Endothelial cell of hepatic sinusoid (primary cell): ENCODE results near the gene NT5M.
"Not testable (repeated sequence)": the region's sequence is repeated elsewhere in the genome, so short reads cannot be mapped to it uniquely, and the experiment has no call there.

Experiments used
- in situ Hi-C: cut with HindIII; loops from 2 replicates; pipeline ENCODE4 v1.10.0; 2017; ENCODE audit warnings: low sequenced_read_pairs

NT5M gene

GRCh38 chr17:17303010-17303846, at the start of gene NT5M:
NT5M (plus strand) TSS chr17:17303373; CDS start chr17:17303551, 178 bp downstream.
- in situ Hi-C loops: no loop called here

GRCh38 chr17:17253406-17253805, 49.8 kb upstream of the NT5M start:
- in situ Hi-C loops: no loop called here

GRCh38 chr17:17254036-17254435, 49.1 kb upstream of the NT5M start:
- in situ Hi-C loops: no loop called here

GRCh38 chr17:17255689-17256088, 47.5 kb upstream of the NT5M start:
- in situ Hi-C loops: not testable (repeated sequence)

- in situ Hi-C loops: no loop called here
Measured at GRCh38 chr17:17256316-17256715, 46.9 kb upstream of the NT5M start.

GRCh38 chr17:17258011-17258410, 45.2 kb upstream of the NT5M start:
- in situ Hi-C loops: no loop called here

GRCh38 chr17:17258998-17259397, 44.2 kb upstream of the NT5M start:
- in situ Hi-C loops: no loop called here

GRCh38 chr17:17264430-17264829, 38.7 kb upstream of the NT5M start:
- in situ Hi-C loops: no loop called here

GRCh38 chr17:17269926-17270773, 33.0 kb upstream of the NT5M start:
- in situ Hi-C loops: no loop called here

GRCh38 chr17:17275971-17276370, 27.2 kb upstream of the NT5M start:
- in situ Hi-C loops: no loop called here

GRCh38 chr17:17277431-17277830, 25.7 kb upstream of the NT5M start:
- in situ Hi-C loops: not testable (repeated sequence)

- in situ Hi-C loops: no loop called here
Measured at GRCh38 chr17:17279316-17279715, 23.9 kb upstream of the NT5M start.

GRCh38 chr17:17280613-17281549, 22.3 kb upstream of the NT5M start, which contains the start of gene COPS3:
COPS3 (minus strand) TSS chr17:17281246; CDS start chr17:17281186, 60 bp downstream.
- in situ Hi-C loops: no loop called here

- in situ Hi-C loops: no loop called here
Measured at GRCh38 chr17:17285951-17286350, 17.2 kb upstream of the NT5M start.

GRCh38 chr17:17289086-17289485, 14.1 kb upstream of the NT5M start:
- in situ Hi-C loops: no loop called here

- in situ Hi-C loops: no loop called here
Measured at GRCh38 chr17:17289701-17290100, 13.5 kb upstream of the NT5M start.

- in situ Hi-C loops: no loop called here
Measured at GRCh38 chr17:17295141-17295540, 8.0 kb upstream of the NT5M start.

- in situ Hi-C loops: no loop called here
Measured at GRCh38 chr17:17297217-17297616, 6.0 kb upstream of the NT5M start.

GRCh38 chr17:17298108-17298507, 5.1 kb upstream of the NT5M start:
- in situ Hi-C loops: no loop called here
